Measurements from ENCODE around the gene PANX2. TPM values are rescaled to one million over a fixed set of nuclear protein-coding genes. Genes with fewer than 3 reads are reported as not detected.

Gene PANX2
- total RNA-seq, 1 donor from 2014 or later: 0.58 TPM

DNA sequence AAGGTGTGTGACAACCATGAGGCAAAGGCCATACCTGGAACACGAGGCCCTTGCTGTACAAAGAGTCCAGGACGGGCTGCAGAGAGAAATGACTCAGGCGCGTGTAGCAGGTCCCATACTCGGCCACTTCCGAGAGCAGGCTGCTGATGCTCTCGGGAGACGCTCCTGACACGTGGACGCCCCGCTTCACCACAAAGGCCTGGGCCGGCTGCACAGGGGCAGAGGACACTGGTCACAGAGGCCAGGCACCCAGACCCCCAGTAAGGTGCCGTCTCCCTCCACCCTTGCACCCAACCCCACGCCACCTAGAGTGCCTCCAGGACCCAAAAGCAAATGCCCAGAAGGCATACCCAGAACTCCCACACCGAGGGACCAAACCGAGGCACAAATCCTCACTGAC lies 58.8 kb downstream of the PANX2 start:
- H3K27ac ChIP-seq (replicated peaks): no peak overlapping the region
- TF ChIP-seq, protein P1, sequence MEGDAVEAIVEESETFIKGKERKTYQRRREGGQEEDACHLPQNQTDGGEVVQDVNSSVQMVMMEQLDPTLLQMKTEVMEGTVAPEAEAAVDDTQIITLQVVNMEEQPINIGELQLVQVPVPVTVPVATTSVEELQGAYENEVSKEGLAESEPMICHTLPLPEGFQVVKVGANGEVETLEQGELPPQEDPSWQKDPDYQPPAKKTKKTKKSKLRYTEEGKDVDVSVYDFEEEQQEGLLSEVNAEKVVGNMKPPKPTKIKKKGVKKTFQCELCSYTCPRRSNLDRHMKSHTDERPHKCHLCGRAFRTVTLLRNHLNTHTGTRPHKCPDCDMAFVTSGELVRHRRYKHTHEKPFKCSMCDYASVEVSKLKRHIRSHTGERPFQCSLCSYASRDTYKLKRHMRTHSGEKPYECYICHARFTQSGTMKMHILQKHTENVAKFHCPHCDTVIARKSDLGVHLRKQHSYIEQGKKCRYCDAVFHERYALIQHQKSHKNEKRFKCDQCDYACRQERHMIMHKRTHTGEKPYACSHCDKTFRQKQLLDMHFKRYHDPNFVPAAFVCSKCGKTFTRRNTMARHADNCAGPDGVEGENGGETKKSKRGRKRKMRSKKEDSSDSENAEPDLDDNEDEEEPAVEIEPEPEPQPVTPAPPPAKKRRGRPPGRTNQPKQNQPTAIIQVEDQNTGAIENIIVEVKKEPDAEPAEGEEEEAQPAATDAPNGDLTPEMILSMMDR (IDR thresholded peaks at IDR 0.05; ENCODE audit: borderline replicate concordance): no peak
- peaks cover 64% of the 10 kb centered on the region for H3K36me3 ChIP-seq
- intact Hi-C loops (cut with micrococcal nuclease): no loop called here
- H3K4me1 ChIP-seq: no peaks in the 10 kb centered on the region
- H3K9me3 ChIP-seq (replicated peaks): no peaks in the 10 kb centered on the region
- H3K4me3 ChIP-seq: no peak overlapping the region
- DNase-seq: no peak
- no peaks in the 10 kb centered on the region for H3K27me3 ChIP-seq (ENCODE audit: low read depth)

Other genes with a start within 250 kb of the PANX2 start
- gene PIM3, start 210.0 kb upstream of the PANX2 start, total RNA-seq: 57.1 TPM
- gene IL17REL, start 158.0 kb upstream of the PANX2 start, total RNA-seq: not detected
- gene TTLL8, start 112.4 kb upstream of the PANX2 start, total RNA-seq: not detected
- gene MLC1, start 85.3 kb upstream of the PANX2 start, total RNA-seq: 0.66 TPM
- 0.49 TPM for gene MOV10L1, start 80.7 kb upstream of the PANX2 start, total RNA-seq
- gene TRABD, start 15.2 kb downstream of the PANX2 start, total RNA-seq: 21.0 TPM
- gene SELENOO, start 30.3 kb downstream of the PANX2 start, total RNA-seq: 15.0 TPM
- 18.3 TPM for gene TUBGCP6, start 74.3 kb downstream of the PANX2 start, total RNA-seq
- 13.6 TPM for gene HDAC10, start 80.5 kb downstream of the PANX2 start, total RNA-seq
- 17.2 TPM for gene MAPK12, start 91.0 kb downstream of the PANX2 start, total RNA-seq
- 7.8 TPM for gene MAPK11, start 99.6 kb downstream of the PANX2 start, total RNA-seq
- gene PLXNB2, start 136.9 kb downstream of the PANX2 start, total RNA-seq: 50.2 TPM
- gene DENND6B, start 156.3 kb downstream of the PANX2 start, total RNA-seq: 1.2 TPM
- gene PPP6R2, start 172.6 kb downstream of the PANX2 start, total RNA-seq: 38.6 TPM

Data from left ventricle myocardium inferior (tissue), 1 donor.